GM12873 (cell line): ENCODE measurements around the gene HP1BP3.

Experiments used
- CTCF ChIP-seq: IDR thresholded peaks from 2 replicates; pipeline ENCODE4 v1.5.1; 2012; ENCODE audit warnings: low read depth, mild to moderate bottlenecking, moderate library complexity, low read length, control low read depth; ENCODE audit not compliant: insufficient read depth; ENCODE audit errors: missing control alignments

The HP1BP3 gene

DNA sequence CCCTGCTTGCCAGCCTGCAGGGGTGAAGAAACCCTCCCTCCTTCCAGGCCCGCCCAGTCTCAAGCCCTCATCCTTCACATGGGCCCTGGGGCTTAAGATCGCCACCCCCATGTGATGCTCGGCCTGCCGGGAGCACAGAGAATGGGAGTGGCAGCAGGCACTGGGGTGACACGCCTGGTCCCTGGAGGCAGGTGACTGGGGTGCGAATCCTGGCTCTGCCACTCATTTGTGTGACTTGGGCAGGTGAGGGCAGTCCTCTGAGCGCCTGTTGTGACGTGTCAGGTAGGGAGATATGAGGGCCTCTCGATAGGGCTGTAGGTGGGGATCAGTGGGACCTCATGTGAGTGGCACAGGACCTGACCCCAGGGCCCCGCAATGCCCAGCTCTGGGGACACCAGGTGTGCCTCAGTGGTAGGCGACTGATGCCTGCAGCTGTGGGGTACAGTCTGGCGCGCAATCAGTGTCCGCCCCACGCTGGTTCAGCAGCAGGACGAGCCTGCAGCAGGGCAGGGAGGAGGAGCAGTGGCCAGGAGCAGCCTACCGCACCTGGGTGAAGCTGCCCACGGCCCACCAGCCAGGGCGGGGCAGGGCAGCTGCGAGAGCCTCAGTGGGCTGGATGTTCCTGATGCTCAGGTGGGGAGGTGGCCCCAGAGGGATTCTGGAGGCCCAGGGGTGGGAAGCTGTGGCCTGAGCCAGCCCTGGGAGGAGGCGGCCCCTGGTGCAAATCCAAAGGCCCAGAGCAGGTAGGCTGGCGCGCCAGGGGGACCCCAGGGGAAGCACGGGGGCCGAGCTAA, 60.8 kb downstream of the HP1BP3 start:
- TF ChIP-seq CTCF: no peak

DNA sequence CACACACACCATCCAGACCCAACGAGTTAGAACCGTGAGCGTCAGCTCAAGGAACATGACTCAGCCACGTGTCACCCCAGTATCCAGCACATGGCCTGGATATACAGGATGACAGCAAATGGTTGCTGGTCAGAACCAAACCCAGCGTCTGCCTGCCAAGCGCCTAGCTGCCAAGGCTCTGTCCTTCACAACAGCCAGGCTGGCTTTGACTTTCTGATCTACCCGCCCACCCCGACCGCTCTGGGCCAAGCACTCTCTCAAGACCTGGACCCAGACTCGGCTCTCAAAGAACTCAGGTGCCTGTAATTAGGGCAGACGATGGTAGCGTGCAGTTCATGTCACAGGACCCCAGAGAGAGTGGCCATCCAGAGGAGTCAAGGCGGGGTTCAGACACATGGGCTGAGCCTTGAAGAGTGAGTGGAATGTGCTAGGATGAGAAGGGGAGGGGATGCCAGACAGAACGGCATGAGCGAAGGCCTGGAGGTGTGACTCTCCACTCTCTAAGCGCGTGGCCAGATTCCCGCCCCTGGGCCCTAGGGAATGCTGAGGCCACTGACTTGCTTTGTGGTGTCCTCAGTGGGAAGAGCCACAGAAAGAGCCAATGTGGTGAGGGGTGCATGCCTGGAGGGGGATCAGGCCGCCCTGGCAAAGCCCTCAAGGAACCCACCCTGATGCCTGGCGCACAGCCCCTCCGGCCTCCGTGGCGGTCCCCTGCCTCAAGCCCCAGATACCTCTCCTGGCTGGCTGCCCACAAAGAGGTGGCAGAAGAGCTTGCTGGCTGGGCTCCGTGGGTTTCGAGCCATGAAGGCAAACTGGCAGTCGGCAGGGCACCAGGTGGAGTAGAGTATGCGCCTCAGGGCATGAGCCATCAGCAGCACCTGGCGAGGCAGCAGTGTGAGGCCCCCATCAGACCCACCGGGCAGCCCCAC, 61.7 kb downstream of the HP1BP3 start:
- no peak for TF ChIP-seq CTCF

DNA sequence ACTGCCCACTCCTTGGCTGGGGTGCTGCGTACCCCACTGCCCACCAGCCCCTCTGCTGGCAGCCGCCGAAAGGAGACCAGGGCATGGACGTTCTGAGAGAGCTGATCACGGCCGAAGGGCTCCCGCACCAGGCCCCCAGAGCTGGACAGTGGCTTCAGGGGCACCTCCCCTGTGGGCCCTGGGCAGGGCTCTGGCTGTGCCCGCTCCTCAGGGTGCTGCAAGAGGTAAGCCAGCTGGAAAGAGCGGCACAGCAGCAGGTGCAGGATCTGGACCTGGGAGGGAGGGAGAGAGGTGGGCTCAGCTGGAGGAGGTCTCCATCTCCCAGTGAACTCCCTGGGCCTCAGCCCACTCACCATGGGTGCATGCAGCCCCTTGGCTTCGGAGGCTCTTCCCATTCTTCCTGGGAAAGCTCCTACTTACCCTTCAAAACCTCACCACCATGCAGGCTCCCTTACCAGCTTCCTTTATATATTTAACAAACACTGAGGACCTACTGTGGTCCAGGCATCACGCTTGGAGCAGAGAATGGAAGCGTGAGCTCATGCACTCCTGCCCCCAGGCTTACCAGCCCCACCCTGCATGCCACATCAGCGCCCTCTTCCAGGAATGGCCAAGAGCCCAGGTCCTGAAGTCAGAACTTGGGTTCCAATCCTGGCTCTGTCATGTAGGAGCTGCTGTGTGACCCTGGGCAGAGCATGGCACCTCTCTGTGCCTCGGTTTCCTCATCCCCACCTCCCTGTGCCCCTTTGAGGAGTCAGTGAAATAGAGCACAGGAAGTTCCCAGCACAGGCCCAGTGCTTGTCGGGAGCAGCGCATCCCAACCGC, 62.5 kb downstream of the HP1BP3 start:
- TF ChIP-seq CTCF: no peak

DNA sequence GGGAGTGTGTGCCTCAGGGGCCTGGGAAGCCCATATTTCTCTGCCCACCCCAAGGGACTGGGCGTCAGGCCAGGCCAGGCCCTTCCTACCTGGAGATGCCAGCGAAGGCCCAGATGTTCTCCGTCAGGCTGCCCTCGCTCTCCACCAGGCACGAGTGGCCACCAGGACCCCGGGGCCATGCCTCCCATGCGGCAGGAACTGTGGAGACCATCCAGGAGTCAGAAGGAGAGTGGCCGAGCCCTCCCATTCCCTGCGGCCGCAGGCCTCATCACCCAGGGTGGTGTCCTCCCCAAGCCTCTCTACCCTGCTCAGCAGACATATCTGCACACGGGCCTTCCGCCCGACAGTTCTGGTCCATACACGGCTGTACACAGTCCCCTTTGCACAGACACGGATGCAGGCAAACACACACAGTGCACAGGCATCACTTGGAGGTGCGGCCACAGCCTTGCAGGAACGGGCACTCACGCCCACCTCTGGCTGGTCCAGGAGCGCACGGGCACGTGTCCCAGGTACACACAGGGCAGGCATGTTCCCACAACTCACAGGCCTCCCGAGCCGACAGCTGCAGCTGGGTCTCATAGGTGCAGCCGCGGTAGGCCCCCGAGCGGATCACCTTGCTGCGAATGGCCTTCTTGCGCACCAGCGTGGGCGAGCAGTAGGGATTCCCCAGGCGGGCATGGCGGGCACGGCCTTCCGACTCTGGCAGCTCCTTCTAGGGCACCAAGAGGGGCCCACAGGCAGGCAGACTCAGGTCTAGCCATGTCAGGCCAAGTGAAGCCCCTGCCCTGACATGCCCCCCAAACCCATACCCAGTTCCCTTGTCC, 63.4 kb downstream of the HP1BP3 start:
- no peak for TF ChIP-seq CTCF

DNA sequence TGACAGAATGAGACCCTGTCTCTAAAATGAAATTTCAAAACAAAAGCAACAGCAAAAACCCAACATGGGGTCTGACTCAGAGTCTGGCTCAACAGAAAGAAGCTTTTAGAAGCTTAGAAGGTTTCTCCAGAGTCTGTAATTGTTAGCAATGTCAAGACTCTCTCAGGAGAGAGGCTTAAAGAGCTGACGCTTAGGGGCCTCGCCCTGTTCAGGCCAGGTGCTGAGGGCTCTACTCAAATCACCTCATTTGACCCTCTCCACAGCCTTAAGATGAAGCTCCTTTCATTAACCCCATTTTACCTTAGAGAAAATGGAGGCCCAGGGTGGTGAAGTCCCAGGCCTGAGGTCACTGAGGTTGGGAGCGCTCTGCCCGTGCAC, 64.0 kb downstream of the HP1BP3 start:
- no peak for TF ChIP-seq CTCF

DNA sequence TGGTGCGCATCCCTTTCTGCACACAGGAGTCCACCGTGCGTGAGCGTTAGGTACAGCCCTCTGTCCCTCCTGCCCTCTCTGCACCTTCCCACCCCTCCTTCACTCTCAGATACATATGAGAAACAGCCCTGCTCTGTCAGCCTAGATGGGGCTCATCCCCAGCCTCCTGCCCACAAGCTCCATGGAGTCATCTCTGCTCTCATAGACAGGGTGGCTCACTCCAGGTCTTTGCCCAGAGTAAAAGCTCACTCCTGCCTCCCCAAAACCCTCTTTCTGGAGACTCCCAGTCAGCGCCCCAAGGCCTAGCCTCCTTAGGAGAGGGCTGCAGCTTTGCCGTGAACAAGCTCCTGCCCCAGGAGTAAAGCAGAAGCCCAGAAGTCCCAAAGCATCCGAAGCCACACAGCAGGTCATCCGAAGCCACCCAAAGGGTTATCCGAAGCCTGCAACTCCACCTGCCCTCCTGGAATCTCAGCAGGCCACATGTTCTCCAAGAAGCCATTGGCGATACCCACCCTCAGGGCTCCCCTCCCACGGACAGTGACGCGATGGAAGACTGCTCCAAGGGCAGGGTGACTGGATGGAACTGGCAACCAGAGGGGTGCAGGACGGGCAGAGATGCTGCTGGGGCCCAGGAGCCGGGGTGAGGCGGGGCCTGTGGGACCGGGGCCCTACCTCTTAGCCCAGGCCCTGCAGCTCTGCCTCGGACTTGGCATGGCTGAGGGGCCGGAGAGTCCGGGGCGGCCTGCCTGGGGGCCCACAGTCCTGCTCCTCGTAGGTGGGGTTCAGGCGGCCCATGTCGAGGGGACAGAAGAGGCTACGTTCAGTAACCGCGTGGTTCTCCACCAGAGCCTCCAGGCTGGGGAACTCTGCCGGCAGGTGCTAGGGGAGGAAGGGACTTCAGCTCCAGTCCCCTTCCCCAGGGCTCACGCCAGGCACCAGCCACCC, 65.7 kb downstream of the HP1BP3 start:
- TF ChIP-seq CTCF: no peak
